Stimulated activated CD8-positive, alpha-beta memory T cell treated with anti-CD3 and anti-CD28 coated beads, Interleukin-12 subunit alpha, Interleukin-12 subunit beta, amount 100 ng/mL, for 1 hour (primary cell): ENCODE data around the gene DPY19L2.
"Not testable (repeated sequence)": the region's sequence is repeated elsewhere in the genome, so short reads cannot be mapped to it uniquely, and the experiment has no call there.

ENCODE experiments used
- DNase-seq: peaks from one replicate; pipeline ENCODE4 v3.0.0-alpha.2; 2020; ENCODE audit warnings: low read depth

DPY19L2 gene

GRCh38 chr12:63668028-63668799 is at the start of gene DPY19L2:
DPY19L2 (minus strand) TSS chr12:63668493; CDS start chr12:63668393, 100 bp downstream.
- peak; percentile 21 for DNase-seq

- DNase-seq = not testable (repeated sequence)
These were observed 48.6 kb upstream of the DPY19L2 start for GRCh38 chr12:63716891-63717290.

- DNase-seq = not testable (repeated sequence)
These were observed 46.9 kb upstream of the DPY19L2 start for GRCh38 chr12:63715107-63715625.

GRCh38 chr12:63714409-63714808 is 46.1 kb upstream of the DPY19L2 start:
- DNase-seq = not testable (repeated sequence)

- not testable (repeated sequence) for DNase-seq
These were observed 45.4 kb upstream of the DPY19L2 start for GRCh38 chr12:63713681-63714075.

- not testable (repeated sequence) for DNase-seq
These were observed 44.8 kb upstream of the DPY19L2 start for GRCh38 chr12:63712979-63713680.

- DNase-seq = not testable (repeated sequence)
These were observed 44.2 kb upstream of the DPY19L2 start for GRCh38 chr12:63712376-63712974.

GRCh38 chr12:63711339-63711738 is 43.0 kb upstream of the DPY19L2 start:
- DNase-seq = not testable (repeated sequence)

- DNase-seq = no peak
These were observed 38.0 kb upstream of the DPY19L2 start for GRCh38 chr12:63706336-63706735.

GRCh38 chr12:63699678-63700382 is 31.5 kb upstream of the DPY19L2 start:
- not testable (repeated sequence) for DNase-seq

- not testable (repeated sequence) for DNase-seq
These were observed 30.7 kb upstream of the DPY19L2 start for GRCh38 chr12:63699011-63699410.

- not testable (repeated sequence) for DNase-seq
These were observed 22.5 kb upstream of the DPY19L2 start for GRCh38 chr12:63690837-63691236.

GRCh38 chr12:63689141-63689540 is 20.8 kb upstream of the DPY19L2 start:
- DNase-seq = not testable (repeated sequence)

GRCh38 chr12:63686623-63687022 is 18.3 kb upstream of the DPY19L2 start:
- not testable (repeated sequence) for DNase-seq

- not testable (repeated sequence) for DNase-seq
These were observed 17.5 kb upstream of the DPY19L2 start for GRCh38 chr12:63685789-63686188.

GRCh38 chr12:63682617-63683016 is 14.3 kb upstream of the DPY19L2 start:
- DNase-seq = not testable (repeated sequence)

GRCh38 chr12:63680758-63681157 is 12.5 kb upstream of the DPY19L2 start:
- not testable (repeated sequence) for DNase-seq

GRCh38 chr12:63672550-63672949 is 4.3 kb upstream of the DPY19L2 start:
- not testable (repeated sequence) for DNase-seq

GRCh38 chr12:63669936-63670335 is 1.6 kb upstream of the DPY19L2 start:
- DNase-seq = not testable (repeated sequence)

- DNase-seq = not testable (repeated sequence)
These were observed 1.1 kb upstream of the DPY19L2 start for GRCh38 chr12:63669427-63669826.

- peak; percentile 1 for DNase-seq
These were observed 590 bp upstream of the DPY19L2 start for GRCh38 chr12:63668800-63669365.
